Activated T-cell treated with anti-CD3 and anti-CD28 coated beads, Interleukin-2, amount 50 U/mL, for 72 hours (primary cell): ENCODE measurements around the gene LACTB. TPM values are rescaled to one million over a fixed set of nuclear protein-coding genes. Genes with fewer than 3 reads are reported as not detected.

ENCODE experiments used
- ATAC-seq, 2 donors: fragments of 150-1000 bp; cut with Tn5 transposase; replicated peaks in 1 of 2; 2 replicates each; pipeline ENCODE4 v1.10.0; 2021; ENCODE audit warnings: moderate library complexity in 2 of 2, mild to moderate bottlenecking in 1 of 2
- DNase-seq, 2 donors: peaks; one replicate each; pipeline ENCODE4 v3.0.0; 2021 to 2022; ENCODE audit warnings: mixed read lengths in 1 of 2
- H3K27ac Mint-ChIP-seq: one replicate; pipeline ENCODE4 v1.8.0; 2022; ENCODE audit warnings: mild to moderate bottlenecking, moderate library complexity, mixed read lengths
- H3K27me3 Mint-ChIP-seq: one replicate; pipeline ENCODE4 v1.8.0; 2022; ENCODE audit warnings: low read depth, mixed read lengths
- H3K36me3 Mint-ChIP-seq, 2 donors: one replicate each; pipeline ENCODE4 v1.8.0; 2022; ENCODE audit warnings: mixed read lengths in 2 of 2, mild to moderate bottlenecking in 1 of 2; ENCODE audit not compliant: insufficient read depth in 2 of 2
- H3K4me1 Mint-ChIP-seq: one replicate; pipeline ENCODE4 v1.8.0; 2022; ENCODE audit warnings: low read depth, mixed read lengths
- H3K4me3 Mint-ChIP-seq, 2 donors: one replicate each; pipeline ENCODE4 v1.8.0; 2022; ENCODE audit warnings: mild to moderate bottlenecking in 2 of 2, mixed read lengths in 2 of 2, moderate library complexity in 2 of 2
- H3K9me3 Mint-ChIP-seq, 2 donors: one replicate each; pipeline ENCODE4 v1.8.0; 2022; ENCODE audit warnings: mixed read lengths in 2 of 2
- total RNA-seq, 2 donors: library from RNA; stranded (reverse); gene quantifications; one replicate each; pipeline ENCODE4 v1.2.3, GENCODE V29; 2022

The LACTB gene
- total RNA-seq, 2 donors from 2014 or later: 28.6 to 30.3 TPM

GRCh38 chr15:63180746-63181145 is 59.1 kb downstream of the LACTB start:
- no peak for DNase-seq
- Mint-ChIP-seq H3K9me3 (no peaks in the 10 kb centered on the region), H3K4me1 (peaks cover 34% of the 10 kb centered on the region), H3K36me3 (no peaks in the 10 kb centered on the region), H3K27me3 (no peaks in the 10 kb centered on the region), H3K4me3 (no peak overlapping the region), H3K27ac (no peak overlapping the region)
- ATAC-seq: no peak

GRCh38 chr15:63181648-63182047 is 60.0 kb downstream of the LACTB start:
- peaks cover 33% of the 10 kb centered on the region for H3K4me1 Mint-ChIP-seq
- no peak for DNase-seq
- no peaks in the 10 kb centered on the region for H3K27me3 Mint-ChIP-seq
- no peak overlapping the region for H3K4me3 Mint-ChIP-seq
- no peak overlapping the region for H3K27ac Mint-ChIP-seq
- H3K36me3 Mint-ChIP-seq: no peaks in the 10 kb centered on the region
- H3K9me3 Mint-ChIP-seq: no peaks in the 10 kb centered on the region
- ATAC-seq: no peak

DNA sequence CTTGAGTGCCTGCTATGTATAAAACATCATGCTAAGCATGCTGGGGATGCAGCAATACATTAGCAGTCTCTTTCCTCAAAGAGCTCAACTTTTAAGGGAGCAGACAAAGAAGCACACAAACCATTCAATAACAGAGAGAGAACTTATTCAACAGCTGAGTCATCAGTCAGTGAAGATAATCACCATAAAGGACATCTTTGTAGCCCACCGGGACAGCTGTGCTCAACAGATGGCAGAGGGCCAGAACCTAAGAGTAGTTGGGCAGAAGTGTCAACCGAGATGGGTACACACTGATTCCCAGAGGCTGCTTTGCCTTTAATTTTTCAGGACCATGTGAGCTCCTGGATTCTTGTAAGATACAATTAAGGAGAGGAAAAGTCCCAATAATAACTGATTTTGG is 63.5 kb downstream of the LACTB start:
- Mint-ChIP-seq H3K9me3 (no peaks in the 10 kb centered on the region), H3K27me3 (no peaks in the 10 kb centered on the region), H3K4me1 (peaks cover 35% of the 10 kb centered on the region), H3K4me3 (no peak overlapping the region), H3K36me3 (peaks cover 4% of the 10 kb centered on the region in 2 donors), H3K27ac (no peak overlapping the region)
- ATAC-seq: no peak
- DNase-seq: no peak

DNA sequence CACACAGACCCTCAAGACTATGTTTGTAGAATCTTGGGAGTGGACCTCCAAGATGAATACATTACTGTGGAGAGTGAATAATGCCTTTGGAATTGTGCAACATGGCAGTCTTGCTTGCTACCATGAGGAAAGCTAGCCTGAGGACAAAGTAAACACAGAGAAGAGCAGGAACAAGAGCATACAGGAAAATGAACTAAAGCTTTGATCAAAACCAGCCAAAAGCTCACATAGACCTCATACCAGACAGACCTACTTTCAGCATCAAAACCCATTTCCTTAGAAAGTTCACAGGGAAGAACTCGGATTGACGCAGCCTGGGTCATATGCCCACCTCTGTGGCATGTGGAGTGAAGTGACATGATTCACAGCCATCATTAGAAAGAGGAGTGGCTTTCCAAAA is 64.4 kb downstream of the LACTB start:
- Mint-ChIP-seq H3K9me3 (no peaks in the 10 kb centered on the region), H3K27me3 (no peaks in the 10 kb centered on the region), H3K4me1 (peaks cover 35% of the 10 kb centered on the region), H3K4me3 (no peak overlapping the region), H3K36me3 (peaks cover 7 to 9% of the 10 kb centered on the region in 2 donors), H3K27ac (no peak overlapping the region)
- ATAC-seq (no peak), DNase-seq (no peak)

DNA sequence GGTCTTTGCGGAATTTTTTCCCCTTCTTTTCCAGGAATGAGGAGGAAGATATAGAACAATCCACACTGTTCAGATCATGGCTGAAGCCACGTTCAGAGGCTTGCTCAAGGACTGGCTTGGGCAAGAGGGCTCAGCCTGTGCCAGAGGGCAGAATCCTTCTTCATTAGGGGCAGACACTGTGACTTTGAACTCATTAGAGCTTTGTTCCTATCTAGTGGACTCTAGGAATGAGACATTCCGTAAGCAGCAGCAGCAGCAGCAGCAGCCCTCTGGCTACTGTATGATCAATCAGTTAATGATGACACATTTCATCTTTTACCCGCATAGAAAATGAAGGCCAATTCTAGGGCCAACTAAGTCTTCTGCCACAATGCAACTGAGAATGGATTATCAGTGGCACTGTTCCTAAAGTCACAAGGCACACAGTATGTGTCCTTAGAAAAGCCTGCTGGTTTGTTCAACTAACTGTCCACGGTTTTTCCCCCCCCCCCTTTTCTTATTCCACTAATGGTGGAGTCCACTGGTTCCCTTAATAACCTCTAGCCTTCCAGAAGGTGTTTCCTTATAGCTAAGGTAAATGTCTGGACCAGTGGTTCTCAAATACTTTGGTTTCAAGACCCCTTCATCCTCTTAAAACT is 66.0 kb downstream of the LACTB start:
- ATAC-seq (no peak), DNase-seq (no peak)
- peaks cover 51% of the 10 kb centered on the region for H3K4me1 Mint-ChIP-seq
- H3K36me3 Mint-ChIP-seq: peaks cover 7 to 16% of the 10 kb centered on the region in 2 donors
- H3K27ac Mint-ChIP-seq: peak overlapping the region; percentile 94
- no peaks in the 10 kb centered on the region for H3K9me3 Mint-ChIP-seq
- peak overlapping the region; percentile 92 to 93 for H3K4me3 Mint-ChIP-seq
- H3K27me3 Mint-ChIP-seq: no peaks in the 10 kb centered on the region

- H3K4me3 Mint-ChIP-seq: peak overlapping the region; percentile 92 to 93
- ATAC-seq (peak; percentile 1 to 3), DNase-seq (peak; percentile 33 to 46)
- peaks cover 58% of the 10 kb centered on the region for H3K4me1 Mint-ChIP-seq
- no peaks in the 10 kb centered on the region for H3K27me3 Mint-ChIP-seq
- peaks cover 7 to 17% of the 10 kb centered on the region in 2 donors for H3K36me3 Mint-ChIP-seq
- H3K9me3 Mint-ChIP-seq: no peaks in the 10 kb centered on the region
- peak overlapping the region; percentile 94 for H3K27ac Mint-ChIP-seq
Measured at GRCh38 chr15:63188247-63188925, 66.7 kb downstream of the LACTB start.

GRCh38 chr15:63188926-63189871 is 67.5 kb downstream of the LACTB start, which contains the start of gene RAB8B:
Gene RAB8B, plus strand, starts transcription at chr15:63189606. Its CDS starts 19 bp downstream, at chr15:63189625.
- peak within 1 kb of the TSS; percentile 92 to 93 for H3K4me3 Mint-ChIP-seq
- peak; percentile 76 to 79 for ATAC-seq
- H3K27me3 Mint-ChIP-seq: no peaks in the 10 kb centered on the region
- peak; percentile 98 for DNase-seq
- H3K4me1 Mint-ChIP-seq: peaks cover 66% of the 10 kb centered on the region
- no peaks in the 10 kb centered on the region for H3K9me3 Mint-ChIP-seq
- H3K36me3 Mint-ChIP-seq: peaks cover 9 to 19% of the 10 kb centered on the region in 2 donors
- H3K27ac Mint-ChIP-seq: peak within 1 kb of the TSS; percentile 94

DNA sequence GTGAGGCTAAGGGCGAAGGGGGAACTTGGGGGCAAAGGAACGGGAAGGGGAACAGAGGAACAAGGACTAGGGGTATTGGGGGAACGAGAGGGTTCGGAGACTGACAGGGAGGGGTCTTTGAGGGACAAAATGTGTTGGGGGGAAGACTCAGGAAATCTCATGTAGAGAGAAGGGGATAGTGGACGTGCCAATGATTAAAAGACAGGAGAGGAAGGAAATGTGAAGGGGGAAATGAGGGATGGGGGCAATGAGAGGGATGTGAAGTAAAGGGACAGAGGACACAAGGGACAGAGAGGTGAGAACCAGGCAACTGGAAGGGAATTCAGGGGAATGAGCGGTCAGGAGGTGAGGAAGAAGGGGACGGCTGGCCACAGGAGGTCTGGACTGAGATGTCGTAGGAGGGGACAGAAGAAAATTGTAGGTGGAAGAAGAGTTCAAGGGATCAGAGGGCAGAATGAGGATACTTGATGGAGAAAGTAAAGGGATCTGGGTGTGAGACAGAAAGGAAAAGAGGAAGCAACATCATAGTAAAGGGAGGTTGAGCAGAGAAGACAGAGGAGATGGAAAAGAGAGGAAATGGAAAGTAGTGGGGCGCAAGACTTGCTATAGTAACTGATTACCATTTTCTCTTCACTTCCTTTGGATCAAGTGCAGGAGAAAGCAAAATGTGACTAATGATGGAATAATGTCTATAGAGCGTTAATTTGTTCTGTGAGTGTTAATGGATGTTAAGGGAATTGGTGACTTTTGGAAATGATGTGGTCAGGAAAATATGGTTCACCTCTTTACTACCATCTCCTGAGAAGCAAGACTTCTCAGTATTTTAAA is 68.5 kb downstream of the LACTB start:
- no peak for DNase-seq
- Mint-ChIP-seq H3K9me3 (no peaks in the 10 kb centered on the region), H3K4me3 (peak overlapping the region; percentile 92 to 93), H3K4me1 (peaks cover 72% of the 10 kb centered on the region), H3K36me3 (peaks cover 9 to 19% of the 10 kb centered on the region in 2 donors), H3K27ac (peak overlapping the region; percentile 90), H3K27me3 (no peaks in the 10 kb centered on the region)
- ATAC-seq: no peak

- H3K27me3 Mint-ChIP-seq: no peaks in the 10 kb centered on the region
- peaks cover 11 to 19% of the 10 kb centered on the region in 2 donors for H3K36me3 Mint-ChIP-seq
- peak overlapping the region; percentile 99 for H3K27ac Mint-ChIP-seq
- H3K4me3 Mint-ChIP-seq: peak overlapping the region; percentile 92 to 93
- peaks cover 75% of the 10 kb centered on the region for H3K4me1 Mint-ChIP-seq
- no peak for DNase-seq
- H3K9me3 Mint-ChIP-seq: no peaks in the 10 kb centered on the region
- ATAC-seq: no peak
Measured at GRCh38 chr15:63190769-63191649, 69.3 kb downstream of the LACTB start.
